T-cell (primary cell): ENCODE data around the gene APOBEC3C. TPM values are rescaled to one million over a fixed set of nuclear protein-coding genes. Genes with fewer than 3 reads are reported as not detected.
"Not testable (repeated sequence)": the region's sequence is repeated elsewhere in the genome, so short reads cannot be mapped to it uniquely, and the experiment has no call there.

Source experiments
- ATAC-seq, 4 experiments: fragments of 200-7000 bp in 3 of 4; fragments of 150-1000 bp in 1 of 4; cut with Tn5 transposase; replicated peaks in 1 of 4; 1 replicate in 3 of 4; 2 replicates in 1 of 4; pipeline ENCODE4 v1.10.0; 2021; ENCODE audit warnings: moderate library complexity in 3 of 4, mild to moderate bottlenecking in 2 of 4, moderate number of reproducible peaks in 1 of 4
- CTCF ChIA-PET, 2 donors: fragments of 300-600 bp; sonication (Branson Sonifier 250); formaldehyde crosslinking; loops; one replicate each; lab custom pipeline; 2022; ENCODE audit warnings: antibody characterized with exemption in 2 of 2; lab: Charles Lee
- POLR2A ChIA-PET, 2 donors: fragments of 300-600 bp; sonication (Branson Sonifier 250); formaldehyde crosslinking; loops; one replicate each; lab custom pipeline; 2022; ENCODE audit warnings: antibody characterized with exemption in 2 of 2; lab: Charles Lee
- DNase-seq, 35 experiments: peaks; one replicate each; pipeline versions ENCODE4 v3.0.0 to v3.0.0-alpha.2; 2013 to 2023
- H3K27ac ChIP-seq: one replicate; pipeline ENCODE4 v1.5.1; 2013; ENCODE audit warnings: low read length
- H3K27me3 ChIP-seq, 2 experiments: replicated peaks in 1 of 2; 1 replicate in 1 of 2; 2 replicates in 1 of 2; pipeline versions ENCODE4 v1.6.1 to v1.7.0; 2013; ENCODE audit warnings: low read length in 1 of 2, mixed read lengths in 1 of 2; ENCODE audit not compliant: control insufficient read depth in 2 of 2, insufficient read depth in 2 of 2; ENCODE audit errors: extremely low read depth in 1 of 2
- H3K36me3 ChIP-seq, 2 donors: 1 replicate in 1 of 2; 2 replicates in 1 of 2; pipeline versions ENCODE4 v1.6.1 to v1.7.0; 2013; ENCODE audit warnings: low read length in 1 of 2; ENCODE audit not compliant: control insufficient read depth in 2 of 2, insufficient read depth in 1 of 2; ENCODE audit errors: extremely low read depth in 1 of 2
- H3K4me1 ChIP-seq, 2 experiments: 1 replicate in 1 of 2; 2 replicates in 1 of 2; pipeline versions ENCODE4 v1.6.1 to v1.7.0; 2013; ENCODE audit warnings: low read length in 2 of 2, mixed read lengths in 1 of 2; ENCODE audit not compliant: insufficient read depth in 2 of 2, control insufficient read depth in 1 of 2; ENCODE audit errors: extremely low read depth in 1 of 2
- H3K4me3 ChIP-seq, 2 donors: 1 replicate in 1 of 2; 2 replicates in 1 of 2; pipeline versions ENCODE4 v1.5.1 to v1.7.0; 2013; ENCODE audit warnings: mild to moderate bottlenecking in 2 of 2, low read length in 1 of 2, moderate library complexity in 1 of 2; ENCODE audit not compliant: control insufficient read depth in 1 of 2; ENCODE audit errors: extremely low read depth in 1 of 2
- H3K9me3 ChIP-seq: 2 replicates; pipeline ENCODE4 v1.7.0; 2013
- H3K27ac Mint-ChIP-seq, 2 donors: one replicate each; pipeline ENCODE4 v1.8.0; 2020 to 2021; ENCODE audit warnings: mild to moderate bottlenecking in 2 of 2, mixed read lengths in 2 of 2
- H3K27me3 Mint-ChIP-seq, 2 donors: one replicate each; pipeline ENCODE4 v1.8.0; 2021 to 2022; ENCODE audit warnings: mixed read lengths in 2 of 2
- H3K36me3 Mint-ChIP-seq: one replicate; pipeline ENCODE4 v1.8.0; 2021; ENCODE audit warnings: mixed read lengths
- H3K4me1 Mint-ChIP-seq, 3 donors: one replicate each; pipeline ENCODE4 v1.8.0; 2020 to 2022; ENCODE audit warnings: mixed read lengths in 3 of 3, mild to moderate bottlenecking in 1 of 3
- H3K4me3 Mint-ChIP-seq, 3 donors: one replicate each; pipeline ENCODE4 v1.8.0; 2020 to 2022; ENCODE audit warnings: mild to moderate bottlenecking in 3 of 3, mixed read lengths in 3 of 3, moderate library complexity in 3 of 3
- H3K9me3 Mint-ChIP-seq, 3 donors: one replicate each; pipeline ENCODE4 v1.8.0; 2020 to 2022; ENCODE audit warnings: mixed read lengths in 3 of 3
- WGBS: methylation state at CpG from one replicate; pipeline ENCODE4 v1.1.5; 2013; ENCODE audit warnings: missing lambda C conversion rate; ENCODE audit not compliant: insufficient coverage; 5-methylcytosine and 5-hydroxymethylcytosine counted together
- total RNA-seq, 35 experiments: library from RNA in 6 of 35; stranded (reverse) in 6 of 35; fragments of 120-200 nt in 1 of 35; gene quantifications; one replicate each; pipeline versions ENCODE4 v1.2.1 to v1.2.4 and lab custom pipeline; 2013 to 2026

APOBEC3C gene
- total RNA-seq, 5 donors from 2014 or later (not counting 1 experiment from before 2014, with no cell fraction given) = 32.9 to 61.7 (median 52.1) TPM

DNA sequence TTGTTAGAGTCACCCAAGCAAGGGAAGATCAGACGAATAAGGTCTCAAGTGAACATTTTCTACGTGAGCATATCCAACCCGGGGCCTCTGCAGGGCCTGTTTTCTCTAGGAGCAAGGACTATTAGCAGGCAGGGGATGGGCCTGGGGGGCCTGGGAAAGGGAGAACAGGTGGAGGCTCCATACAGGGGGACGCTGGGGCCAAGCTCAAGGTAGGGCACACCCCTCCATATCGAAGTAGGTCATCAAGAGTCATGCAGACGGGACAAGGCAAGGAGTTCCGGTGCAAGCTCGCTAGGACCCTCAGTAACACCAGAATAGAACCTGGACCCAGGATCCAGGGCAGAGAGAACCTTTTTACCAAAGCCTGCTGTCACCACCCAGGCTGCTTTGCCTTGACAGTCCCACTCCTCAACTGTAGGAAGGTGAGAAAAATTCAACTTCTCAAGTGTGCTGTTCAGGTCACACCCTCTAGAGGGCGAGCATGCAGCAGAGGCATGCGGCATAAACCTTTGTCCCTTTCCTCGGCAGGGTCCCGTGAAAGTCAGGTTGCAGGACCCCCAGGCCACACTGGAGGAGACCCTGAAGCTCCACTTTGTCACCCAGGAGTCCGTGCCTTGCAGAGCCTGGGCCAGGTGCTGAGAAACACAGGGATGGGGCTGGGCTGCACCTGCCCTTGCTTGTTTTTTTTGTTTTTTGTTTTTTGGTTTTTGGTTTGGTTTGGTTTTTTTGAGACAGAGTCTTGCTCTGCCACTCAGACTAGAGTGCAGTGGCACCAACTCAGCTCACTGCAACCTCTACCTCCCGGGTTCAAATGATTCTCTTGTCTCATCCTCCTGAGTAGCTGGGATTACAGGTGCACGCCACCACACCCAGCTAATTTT, 40.5 kb upstream of the APOBEC3C start:
- H3K27ac Mint-ChIP-seq = no peak overlapping the region
- no peaks in the 10 kb centered on the region for H3K9me3 Mint-ChIP-seq
- no peak overlapping the region for H3K27ac ChIP-seq
- CTCF ChIA-PET = interaction anchor here (0.5 to 1.3 kb wide), 4 partner anchors 10 to 31 kb away, joined by 3 to 12 read pairs (median 4); no protein-coding TSS in a partner anchor
- 46% methylated on average over 11 of the region's 15 CpGs for WGBS
- no peak overlapping the region for H3K4me3 ChIP-seq
- H3K4me1 Mint-ChIP-seq = peaks cover 0 to 5% (median 0%) of the 10 kb centered on the region in 3 donors
- no peaks in the 10 kb centered on the region for H3K36me3 Mint-ChIP-seq
- POLR2A ChIA-PET = no interaction called here
- H3K27me3 Mint-ChIP-seq = peaks cover 6 to 9% of the 10 kb centered on the region in 2 donors
- H3K4me1 ChIP-seq = peaks cover 0 to 6% of the 10 kb centered on the region in 2 experiments
- ATAC-seq (peak; percentile 73 to 81 (median 81)), DNase-seq (peak in 31 of 35 experiments; percentile 6 to 76 (median 41))
- no peaks in the 10 kb centered on the region for H3K9me3 ChIP-seq
- no peak overlapping the region for H3K4me3 Mint-ChIP-seq
- H3K27me3 ChIP-seq = peaks cover 0 to 54% of the 10 kb centered on the region in 2 experiments
- H3K36me3 ChIP-seq = no peaks in the 10 kb centered on the region

DNA sequence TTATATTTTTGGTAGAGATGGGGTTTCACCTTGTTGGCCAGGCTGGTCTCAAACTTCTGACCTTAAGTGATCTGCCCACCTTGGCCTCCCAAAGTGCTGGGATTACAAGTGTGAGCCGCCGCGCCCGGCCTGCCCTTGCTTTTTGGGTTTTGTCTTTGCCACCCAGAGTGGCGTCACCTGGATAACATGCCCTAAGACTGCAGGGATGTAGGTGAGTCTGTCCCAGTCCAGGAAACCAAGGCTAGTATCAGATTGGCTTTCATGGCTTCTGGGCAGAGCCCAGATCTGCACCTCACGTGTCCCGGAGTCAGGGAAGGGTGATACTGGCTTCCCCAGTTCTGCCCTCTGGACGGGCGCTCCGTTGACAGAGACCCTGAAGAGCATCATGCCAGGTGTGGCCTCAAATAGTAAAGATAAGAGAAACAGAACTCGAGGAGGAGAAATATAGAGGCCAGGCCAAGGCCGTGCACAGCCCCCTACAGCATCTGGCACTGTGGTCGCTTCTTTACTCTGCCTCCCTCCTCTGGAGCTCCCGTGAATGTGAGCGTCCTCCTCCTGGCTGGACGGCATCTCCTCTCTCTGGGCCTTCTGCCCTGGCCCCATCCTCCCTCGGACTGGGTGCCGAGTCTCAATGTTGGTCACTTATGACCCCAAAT, 39.8 kb upstream of the APOBEC3C start:
- Histone ChIP-seq H3K4me1 (peaks cover 0 to 6% of the 10 kb centered on the region in 2 experiments), H3K4me3 (no peak overlapping the region)
- no peak for DNase-seq

DNA sequence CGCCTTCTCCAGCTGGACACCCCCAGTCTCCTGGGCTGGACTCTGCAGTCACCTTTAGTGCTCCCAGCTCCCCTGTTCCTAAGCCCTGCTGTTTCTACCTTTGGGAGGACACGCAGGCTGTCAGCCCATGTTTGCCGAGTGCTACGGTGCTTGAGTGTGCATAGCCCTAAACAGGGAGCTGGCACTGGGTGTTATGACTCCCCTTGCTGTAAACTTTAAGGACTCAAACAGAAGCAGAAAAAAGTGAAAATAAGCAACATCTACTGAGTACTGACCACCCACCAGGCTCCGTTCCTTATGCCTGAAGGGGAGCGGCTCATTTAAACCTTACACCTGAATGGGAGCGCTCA, 39.3 kb upstream of the APOBEC3C start:
- 82% methylated on average over 6 of the region's 7 CpGs for WGBS
- no peaks in the 10 kb centered on the region for H3K36me3 ChIP-seq
- ATAC-seq (no peak), DNase-seq (no peak)
- POLR2A ChIA-PET = no interaction called here
- peaks cover 0 to 45% of the 10 kb centered on the region in 2 experiments for H3K27me3 ChIP-seq
- Mint-ChIP-seq H3K4me3 (no peak overlapping the region), H3K9me3 (no peaks in the 10 kb centered on the region), H3K27me3 (peaks cover 3 to 9% of the 10 kb centered on the region in 2 donors), H3K27ac (no peak overlapping the region), H3K36me3 (no peaks in the 10 kb centered on the region), H3K4me1 (peaks cover 0 to 5% (median 0%) of the 10 kb centered on the region in 3 donors)
- H3K4me3 ChIP-seq = no peak overlapping the region
- H3K9me3 ChIP-seq = no peaks in the 10 kb centered on the region
- H3K4me1 ChIP-seq = peaks cover 0 to 6% of the 10 kb centered on the region in 2 experiments
- H3K27ac ChIP-seq = no peak overlapping the region
- CTCF ChIA-PET = interaction anchor here (0.6 to 1.1 kb wide), 2 partner anchors 10 to 110 kb away, joined by 3 to 5 read pairs; no protein-coding TSS in a partner anchor

More for the DNA sequence above, 39.8 kb upstream of the APOBEC3C start:
- POLR2A ChIA-PET = no interaction called here
- Mint-ChIP-seq H3K27me3 (peaks cover 3 to 9% of the 10 kb centered on the region in 2 donors), H3K36me3 (no peaks in the 10 kb centered on the region), H3K27ac (no peak overlapping the region), H3K4me3 (no peak overlapping the region), H3K4me1 (peaks cover 0 to 5% (median 0%) of the 10 kb centered on the region in 3 donors), H3K9me3 (no peaks in the 10 kb centered on the region)
- 88% methylated on average over 18 of the region's 18 CpGs for WGBS
- no peak for ATAC-seq
- CTCF ChIA-PET = interaction anchor here (0.6 to 1.3 kb wide), 4 partner anchors 9 to 110 kb away, joined by 3 to 5 read pairs (median 4); no protein-coding TSS in a partner anchor
- Histone ChIP-seq H3K27me3 (peaks cover 0 to 50% of the 10 kb centered on the region in 2 experiments), H3K36me3 (no peaks in the 10 kb centered on the region), H3K27ac (no peak overlapping the region), H3K9me3 (no peaks in the 10 kb centered on the region)

DNA sequence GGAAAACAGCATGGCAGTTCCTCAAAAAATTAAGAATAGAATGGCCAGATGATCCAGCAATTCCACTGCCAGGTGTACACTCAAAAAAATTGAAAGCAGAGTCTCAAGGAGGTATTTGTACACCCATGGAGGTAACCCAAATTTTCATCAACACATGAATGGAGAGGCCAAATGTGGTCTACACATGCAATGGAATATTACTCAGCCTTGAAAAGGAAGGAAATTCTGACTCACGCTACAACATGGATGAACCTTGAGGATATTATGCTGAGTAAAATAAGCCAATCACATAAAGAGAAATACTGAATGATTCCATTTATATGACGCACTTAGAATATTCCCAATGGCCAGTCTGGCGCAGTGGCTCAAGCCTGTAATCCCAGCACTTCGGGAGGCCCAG, 36.8 kb upstream of the APOBEC3C start:
- H3K9me3 ChIP-seq, H3K27ac ChIP-seq, H3K27ac Mint-ChIP-seq, H3K4me3 ChIP-seq, POLR2A ChIA-PET, H3K36me3 Mint-ChIP-seq, H3K27me3 Mint-ChIP-seq, H3K9me3 Mint-ChIP-seq, ATAC-seq, H3K36me3 ChIP-seq, DNase-seq, CTCF ChIA-PET, H3K4me3 Mint-ChIP-seq: not testable (repeated sequence)
- peaks cover 5 to 20% of the 10 kb centered on the region in 2 experiments for H3K4me1 ChIP-seq
- peaks cover 11 to 16% (median 12%) of the 10 kb centered on the region in 3 donors for H3K4me1 Mint-ChIP-seq
- peaks cover 0 to 40% of the 10 kb centered on the region in 2 experiments for H3K27me3 ChIP-seq
- WGBS = 94% methylated on average over 4 of the region's 4 CpGs

DNA sequence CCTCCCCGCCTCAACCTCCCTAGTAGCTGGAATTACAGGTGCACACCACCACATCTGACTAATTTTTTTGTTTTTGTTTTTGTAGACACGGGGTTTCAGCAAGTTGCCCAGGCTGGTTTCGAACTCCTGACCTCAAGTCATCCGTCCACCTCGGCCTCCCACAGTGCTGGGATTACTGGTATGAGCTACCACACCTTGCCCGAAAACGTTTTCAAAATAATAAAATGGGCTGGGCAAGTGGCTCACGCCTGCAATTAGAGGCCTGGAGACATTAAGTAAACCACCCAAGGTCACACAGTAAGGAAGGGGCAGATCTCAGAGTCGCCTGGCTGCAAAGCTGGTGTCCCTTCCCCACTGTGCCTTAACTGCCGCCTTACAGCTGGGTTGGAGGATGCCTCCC, 33.5 kb upstream of the APOBEC3C start:
- H3K36me3 Mint-ChIP-seq, H3K27ac Mint-ChIP-seq, H3K9me3 Mint-ChIP-seq, H3K4me3 Mint-ChIP-seq, H3K4me3 ChIP-seq, POLR2A ChIA-PET, H3K27ac ChIP-seq, H3K27me3 Mint-ChIP-seq, ATAC-seq, DNase-seq, H3K9me3 ChIP-seq, H3K36me3 ChIP-seq: not testable (repeated sequence)
- CTCF ChIA-PET = interaction anchor here (0.7 kb wide), 2 partner anchors 430 to 469 kb away, joined by 3 read pairs; no protein-coding TSS in a partner anchor
- WGBS = 78% methylated on average over 7 of the region's 10 CpGs
- peaks cover 23 to 32% (median 29%) of the 10 kb centered on the region in 3 donors for H3K4me1 Mint-ChIP-seq
- Histone ChIP-seq H3K27me3 (peaks cover 0 to 16% of the 10 kb centered on the region in 2 experiments), H3K4me1 (peaks cover 7 to 33% of the 10 kb centered on the region in 2 experiments)
